ENCODE data around the gene DLD.

GRCh38 chr7:107878636-107879035 lies 12.3 kb upstream of the DLD start:
- no peak for TF ChIP-seq POLR2A (IDR thresholded peaks at IDR 0.05; ENCODE audit: low read length)
- no peak for TF ChIP-seq GATA1 (IDR thresholded peaks at IDR 0.05; ENCODE audit: low read depth, low read length)

All from erythroblast (primary cell).